ENCODE measurements around the gene SLC22A2.

Gene SLC22A2

DNA sequence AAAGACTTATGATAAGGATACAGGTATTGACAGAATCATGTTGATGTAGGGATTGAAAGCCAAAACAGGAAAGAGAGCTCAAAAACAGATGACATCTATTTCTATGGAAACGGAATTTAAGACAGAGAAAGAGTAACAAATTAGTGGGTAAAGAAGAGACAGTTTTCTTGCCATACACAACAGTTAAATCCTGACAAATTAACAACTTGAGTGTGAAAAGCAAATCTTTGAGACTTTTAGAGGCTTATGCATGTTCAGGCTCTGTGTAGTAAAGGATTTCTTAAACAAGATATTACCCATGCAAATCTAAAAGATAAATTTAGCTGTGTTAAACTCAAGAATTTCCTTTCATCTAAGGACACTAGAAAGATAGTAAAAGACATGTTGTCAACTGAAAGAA lies 68.5 kb downstream of the SLC22A2 start:
- peaks cover 3% of the 10 kb centered on the region; the same call in 1 of the 2 replicates for H3K9me3 ChIP-seq (ENCODE audit: control insufficient read depth, insufficient read depth, low read depth, low read length)
- H3K27ac ChIP-seq (ENCODE audit: low read depth, low read length), result no peak overlapping the region
- no peaks in the 10 kb centered on the region for H3K36me3 ChIP-seq (ENCODE audit: control insufficient read depth, insufficient read depth, low read length)
- H3K4me1 ChIP-seq (ENCODE audit: control insufficient read depth, insufficient read depth, low read length), result no peaks in the 10 kb centered on the region
- no peaks in the 10 kb centered on the region for H3K27me3 ChIP-seq (ENCODE audit: control insufficient read depth, insufficient read depth, low read length)
- no peak overlapping the region for H3K4me3 ChIP-seq (ENCODE audit: low read depth, low read length)
- no peak overlapping the region for H3K9ac ChIP-seq (ENCODE audit: low read length)

GRCh38 chr6:160188773-160189172 lies 69.8 kb downstream of the SLC22A2 start:
- Histone ChIP-seq H3K27me3 (ENCODE audit: control insufficient read depth, insufficient read depth, low read length) (no peaks in the 10 kb centered on the region), H3K4me1 (ENCODE audit: control insufficient read depth, insufficient read depth, low read length) (no peaks in the 10 kb centered on the region), H3K36me3 (ENCODE audit: control insufficient read depth, insufficient read depth, low read length) (no peaks in the 10 kb centered on the region), H3K4me3 (ENCODE audit: low read depth, low read length) (no peak overlapping the region), H3K27ac (ENCODE audit: low read depth, low read length) (no peak overlapping the region), H3K9ac (ENCODE audit: low read length) (no peak overlapping the region), H3K9me3 (ENCODE audit: control insufficient read depth, insufficient read depth, low read depth, low read length) (peaks cover 2% of the 10 kb centered on the region; the same call in 1 of the 2 replicates)

DNA sequence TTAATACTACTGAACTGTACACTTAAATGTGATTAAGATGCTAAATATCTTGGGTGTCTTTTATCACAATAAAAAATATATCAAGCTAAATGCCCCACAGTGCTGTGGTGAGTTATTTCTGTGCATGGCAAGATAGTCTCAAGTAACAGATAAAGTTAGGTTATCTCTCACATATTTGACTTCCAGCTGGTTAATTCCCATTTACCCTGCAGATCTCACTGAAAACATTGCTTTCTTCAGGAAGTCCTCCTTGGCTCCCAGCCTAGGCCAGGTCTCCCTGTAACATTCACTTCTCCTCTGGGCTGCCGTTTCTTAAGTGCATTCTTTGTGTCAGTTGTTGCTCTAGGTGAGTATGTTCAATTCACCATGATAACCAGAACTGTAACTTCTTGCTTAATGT lies 77.9 kb downstream of the SLC22A2 start:
- Histone ChIP-seq H3K4me3 (ENCODE audit: low read depth, low read length) (no peak overlapping the region), H3K9ac (ENCODE audit: low read length) (no peak overlapping the region), H3K4me1 (ENCODE audit: control insufficient read depth, insufficient read depth, low read length) (no peaks in the 10 kb centered on the region), H3K9me3 (ENCODE audit: control insufficient read depth, insufficient read depth, low read depth, low read length) (no peaks in the 10 kb centered on the region), H3K27ac (ENCODE audit: low read depth, low read length) (no peak overlapping the region), H3K27me3 (ENCODE audit: control insufficient read depth, insufficient read depth, low read length) (no peaks in the 10 kb centered on the region), H3K36me3 (ENCODE audit: control insufficient read depth, insufficient read depth, low read length) (no peaks in the 10 kb centered on the region)

DNA sequence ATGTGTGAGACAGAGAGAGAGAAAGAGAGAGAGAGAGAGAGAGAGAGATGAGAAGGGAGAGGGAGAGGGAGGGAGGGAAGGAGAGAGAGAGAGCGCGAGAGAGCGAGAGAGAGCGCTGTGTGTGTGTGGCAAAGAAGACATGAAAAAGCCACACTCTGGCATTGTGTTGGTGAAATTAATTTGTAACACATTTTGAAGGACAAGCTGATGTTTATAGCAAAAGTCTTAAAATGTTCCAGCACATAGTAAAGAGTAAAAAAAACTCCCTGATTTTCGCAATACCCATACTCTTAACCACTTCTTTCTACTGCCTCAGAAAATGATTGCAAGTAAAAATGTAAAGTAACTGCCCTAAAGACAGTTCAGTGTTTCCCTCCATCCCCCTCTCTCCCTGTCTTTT lies 80.3 kb downstream of the SLC22A2 start:
- Histone ChIP-seq H3K9me3 (ENCODE audit: control insufficient read depth, insufficient read depth, low read depth, low read length) (no peaks in the 10 kb centered on the region), H3K27ac (ENCODE audit: low read depth, low read length) (no peak overlapping the region), H3K36me3 (ENCODE audit: control insufficient read depth, insufficient read depth, low read length) (no peaks in the 10 kb centered on the region), H3K4me1 (ENCODE audit: control insufficient read depth, insufficient read depth, low read length) (peaks cover 5% of the 10 kb centered on the region; the same call in 1 of the 2 replicates), H3K9ac (ENCODE audit: low read length) (no peak overlapping the region), H3K27me3 (ENCODE audit: control insufficient read depth, insufficient read depth, low read length) (no peaks in the 10 kb centered on the region), H3K4me3 (ENCODE audit: low read depth, low read length) (no peak overlapping the region)

- H3K27ac ChIP-seq (ENCODE audit: low read depth, low read length), result no peak overlapping the region
- no peak overlapping the region for H3K9ac ChIP-seq (ENCODE audit: low read length)
- H3K36me3 ChIP-seq (ENCODE audit: control insufficient read depth, insufficient read depth, low read length), result no peaks in the 10 kb centered on the region
- H3K9me3 ChIP-seq (ENCODE audit: control insufficient read depth, insufficient read depth, low read depth, low read length), result no peaks in the 10 kb centered on the region
- peaks cover 5% of the 10 kb centered on the region; the same call in 1 of the 2 replicates for H3K4me1 ChIP-seq (ENCODE audit: control insufficient read depth, insufficient read depth, low read length)
- no peaks in the 10 kb centered on the region for H3K27me3 ChIP-seq (ENCODE audit: control insufficient read depth, insufficient read depth, low read length)
- H3K4me3 ChIP-seq (ENCODE audit: low read depth, low read length), result no peak overlapping the region
Observed at GRCh38 chr6:160177220-160177619, 81.4 kb downstream of the SLC22A2 start.

- no peak overlapping the region for H3K27ac ChIP-seq (ENCODE audit: low read depth, low read length)
Observed at GRCh38 chr6:160174681-160175080, 83.9 kb downstream of the SLC22A2 start.

DNA sequence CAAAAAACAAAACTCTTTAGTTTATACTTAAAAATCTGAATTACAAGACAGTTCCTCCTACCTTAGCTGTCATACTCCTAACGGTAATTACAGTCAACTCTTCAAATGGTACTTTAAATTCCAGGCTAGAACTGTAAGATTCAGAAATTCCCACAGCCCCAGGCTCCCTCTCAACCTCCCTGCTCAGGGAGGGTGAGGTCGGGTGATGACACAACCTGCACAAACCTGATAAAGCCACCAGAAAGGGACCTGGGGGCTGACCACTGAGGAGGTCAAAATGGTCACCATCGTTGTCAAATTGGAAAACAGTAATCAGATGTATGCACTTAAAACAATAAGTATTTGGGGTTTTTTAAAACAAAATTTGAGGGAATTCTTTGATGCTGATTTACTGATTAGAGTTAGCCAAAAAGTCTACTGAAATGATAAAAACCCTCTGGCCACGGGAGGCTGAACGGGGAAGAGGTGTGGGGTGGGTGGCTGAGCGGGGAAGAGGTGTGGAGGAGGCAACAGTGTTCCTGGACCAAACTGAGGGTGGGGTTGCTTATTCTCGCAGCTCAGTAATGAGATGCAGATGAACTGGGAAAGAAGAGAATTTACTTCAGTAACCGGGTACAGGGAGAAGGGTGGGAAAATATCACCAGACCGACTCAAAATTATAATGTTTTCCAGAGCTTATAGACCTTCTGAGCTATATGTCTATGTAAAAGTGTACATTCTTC lies 84.7 kb downstream of the SLC22A2 start:
- H3K4me1 ChIP-seq (ENCODE audit: control insufficient read depth, insufficient read depth, low read length), result peaks cover 5% of the 10 kb centered on the region; the same call in 1 of the 2 replicates
- no peaks in the 10 kb centered on the region for H3K27me3 ChIP-seq (ENCODE audit: control insufficient read depth, insufficient read depth, low read length)
- no peak overlapping the region for H3K4me3 ChIP-seq (ENCODE audit: low read depth, low read length)
- H3K36me3 ChIP-seq (ENCODE audit: control insufficient read depth, insufficient read depth, low read length), result no peaks in the 10 kb centered on the region
- H3K9ac ChIP-seq (ENCODE audit: low read length), result no peak overlapping the region
- H3K9me3 ChIP-seq (ENCODE audit: control insufficient read depth, insufficient read depth, low read depth, low read length), result no peaks in the 10 kb centered on the region
- H3K27ac ChIP-seq (ENCODE audit: low read depth, low read length), result no peak overlapping the region

More at GRCh38 chr6:160174681-160175080, 83.9 kb downstream of the SLC22A2 start:
- Histone ChIP-seq H3K4me3 (ENCODE audit: low read depth, low read length) (no peak overlapping the region), H3K36me3 (ENCODE audit: control insufficient read depth, insufficient read depth, low read length) (no peaks in the 10 kb centered on the region), H3K9ac (ENCODE audit: low read length) (no peak overlapping the region), H3K4me1 (ENCODE audit: control insufficient read depth, insufficient read depth, low read length) (peaks cover 5% of the 10 kb centered on the region; the same call in 1 of the 2 replicates), H3K27me3 (ENCODE audit: control insufficient read depth, insufficient read depth, low read length) (no peaks in the 10 kb centered on the region), H3K9me3 (ENCODE audit: control insufficient read depth, insufficient read depth, low read depth, low read length) (no peaks in the 10 kb centered on the region)

GRCh38 chr6:160172704-160173103 lies 85.9 kb downstream of the SLC22A2 start:
- no peak overlapping the region for H3K27ac ChIP-seq (ENCODE audit: low read depth, low read length)
- no peak overlapping the region for H3K4me3 ChIP-seq (ENCODE audit: low read depth, low read length)
- no peaks in the 10 kb centered on the region for H3K27me3 ChIP-seq (ENCODE audit: control insufficient read depth, insufficient read depth, low read length)
- H3K36me3 ChIP-seq (ENCODE audit: control insufficient read depth, insufficient read depth, low read length), result no peaks in the 10 kb centered on the region
- H3K9ac ChIP-seq (ENCODE audit: low read length), result no peak overlapping the region
- peaks cover 5% of the 10 kb centered on the region; the same call in 1 of the 2 replicates for H3K4me1 ChIP-seq (ENCODE audit: control insufficient read depth, insufficient read depth, low read length)
- no peaks in the 10 kb centered on the region for H3K9me3 ChIP-seq (ENCODE audit: control insufficient read depth, insufficient read depth, low read depth, low read length)

- Histone ChIP-seq H3K27ac (ENCODE audit: low read depth, low read length) (no peak overlapping the region), H3K9me3 (ENCODE audit: control insufficient read depth, insufficient read depth, low read depth, low read length) (0 out of 2 replicates have a peak, but pooled peaks cover 2% of the 10 kb centered on the region), H3K27me3 (ENCODE audit: control insufficient read depth, insufficient read depth, low read length) (no peaks in the 10 kb centered on the region), H3K9ac (ENCODE audit: low read length) (no peak overlapping the region), H3K4me1 (ENCODE audit: control insufficient read depth, insufficient read depth, low read length) (peaks cover 5% of the 10 kb centered on the region; the same call in 1 of the 2 replicates), H3K36me3 (ENCODE audit: control insufficient read depth, insufficient read depth, low read length) (no peaks in the 10 kb centered on the region), H3K4me3 (ENCODE audit: low read depth, low read length) (no peak overlapping the region)
Observed at GRCh38 chr6:160170018-160170680, 88.5 kb downstream of the SLC22A2 start.

DNA sequence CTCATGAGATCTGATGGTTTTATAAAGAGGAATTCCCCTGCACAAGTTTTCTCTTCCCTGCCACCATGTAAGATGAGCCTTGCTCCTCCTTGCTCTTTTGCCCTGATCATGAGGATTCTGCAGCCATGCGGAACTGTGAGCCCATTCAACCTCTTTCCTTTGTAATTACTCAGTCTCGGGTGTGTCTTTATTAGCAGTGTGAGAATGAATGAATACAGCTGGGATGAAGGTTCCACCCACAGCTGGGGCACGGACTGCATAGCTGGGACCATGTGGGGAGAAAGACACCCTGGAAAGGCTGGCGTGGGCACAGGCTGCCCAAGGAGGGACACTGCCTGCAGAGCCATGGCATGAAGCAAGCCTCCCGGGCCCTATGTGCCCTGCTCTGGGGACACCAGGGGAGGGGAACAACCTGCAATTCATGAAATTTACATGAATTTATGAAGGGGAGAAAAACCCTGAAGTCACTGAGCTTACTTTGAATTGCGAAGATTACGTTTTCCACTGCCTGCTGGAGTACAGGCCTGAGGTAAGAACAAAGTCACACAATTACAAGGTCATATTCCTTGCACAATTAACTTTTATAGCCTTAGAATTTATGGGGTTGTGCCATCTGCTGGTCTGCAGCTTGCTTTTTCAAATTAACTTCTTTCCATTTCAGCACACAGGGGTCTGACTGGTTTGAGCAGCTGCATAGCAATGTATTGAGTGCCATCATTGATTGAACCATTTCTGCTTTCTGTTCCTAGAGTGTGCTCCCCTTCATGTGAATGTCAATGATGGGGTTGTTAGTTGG lies 90.8 kb downstream of the SLC22A2 start:
- Histone ChIP-seq H3K27ac (ENCODE audit: low read depth, low read length) (no peak overlapping the region), H3K4me3 (ENCODE audit: low read depth, low read length) (no peak overlapping the region), H3K9me3 (ENCODE audit: control insufficient read depth, insufficient read depth, low read depth, low read length) (0 out of 2 replicates have a peak, but pooled peaks cover 2% of the 10 kb centered on the region), H3K4me1 (ENCODE audit: control insufficient read depth, insufficient read depth, low read length) (no peaks in the 10 kb centered on the region), H3K36me3 (ENCODE audit: control insufficient read depth, insufficient read depth, low read length) (no peaks in the 10 kb centered on the region), H3K27me3 (ENCODE audit: control insufficient read depth, insufficient read depth, low read length) (no peaks in the 10 kb centered on the region), H3K9ac (ENCODE audit: low read length) (no peak overlapping the region)
